ENCODE measurements around the gene LCK. TPM values are rescaled to one million over a fixed set of nuclear protein-coding genes. Genes with fewer than 3 reads are reported as not detected.
A peak's percentile ranks its signal among the peaks of the same experiment; 100 is the strongest.

Gene LCK
- 1 to 10 TPM; 1.1 to 6.8 (median 4.8) TPM for total RNA-seq

DNA sequence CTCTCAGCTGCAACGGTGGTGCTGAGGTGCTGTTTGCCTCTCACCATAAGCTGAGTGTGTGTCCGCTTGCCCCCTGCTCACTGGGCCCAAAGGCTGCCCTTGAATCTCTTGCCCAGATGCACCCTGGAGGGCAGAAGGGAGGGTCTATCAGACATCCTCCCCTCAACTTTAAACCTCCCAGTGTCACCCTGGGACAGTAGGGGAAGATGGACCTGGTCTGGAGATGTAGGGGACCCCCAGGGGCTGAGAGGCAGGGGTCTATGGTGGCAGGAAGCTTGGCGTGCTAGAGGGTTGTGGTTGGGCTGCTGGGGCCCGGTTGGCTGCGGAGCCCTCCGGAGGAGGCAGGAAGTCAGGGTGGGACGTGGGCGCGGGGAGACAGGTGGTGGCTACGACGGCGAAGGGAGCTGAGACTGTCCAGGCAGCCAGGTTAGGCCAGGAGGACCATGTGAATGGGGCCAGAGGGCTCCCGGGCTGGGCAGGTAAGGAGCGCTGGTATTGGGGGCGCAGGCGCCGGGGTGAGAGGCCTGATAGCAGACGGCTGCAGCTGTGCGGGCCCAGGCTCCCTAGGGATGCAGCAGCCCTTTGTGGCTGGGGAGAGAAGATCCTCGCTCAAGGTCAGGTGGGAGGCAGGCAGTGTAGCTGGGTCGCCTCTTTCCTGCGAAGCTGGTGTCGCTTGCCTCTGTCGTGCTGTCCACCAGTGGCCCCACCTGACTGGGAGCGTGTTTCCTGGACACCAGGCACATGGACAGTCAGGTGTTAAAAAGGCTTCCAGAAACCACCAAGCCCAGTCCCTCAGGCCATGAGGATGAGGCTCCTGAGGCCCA is at the start of gene LCK:
TSS of gene LCK (plus strand) at position 373 of the 824 bp plus-strand sequence. CDS start 23,065 bp downstream, outside the sequence.
- DNase-seq (ENCODE audit: low spot score) (no peak), ATAC-seq (ENCODE audit: low FRiP score) (no peak)
- no peak for TF ChIP-seq CTCF (IDR thresholded peaks at IDR 0.05)

DNA sequence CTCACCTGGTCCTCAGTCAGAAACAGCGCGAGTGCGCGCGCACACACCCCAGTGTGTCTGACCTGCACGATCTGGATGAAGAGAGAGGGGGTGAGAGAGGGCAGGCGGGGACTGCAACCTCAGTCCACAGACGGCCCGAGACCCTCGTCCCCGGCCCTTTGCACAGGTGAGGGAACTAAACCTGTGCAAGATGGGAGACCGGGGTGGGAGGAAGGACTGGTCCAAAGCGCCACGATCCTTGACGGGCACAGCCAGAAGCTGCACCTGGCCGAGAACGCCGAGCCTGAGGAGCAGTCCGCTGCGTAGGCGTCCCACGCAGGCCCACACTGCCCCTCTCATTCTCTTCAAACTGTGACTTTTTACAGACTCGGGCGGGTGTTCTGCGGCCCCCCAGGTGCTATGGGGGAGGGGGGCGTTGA is 46.1 kb upstream of the LCK start:
- DNase-seq (ENCODE audit: low spot score) (no peak), ATAC-seq (ENCODE audit: low FRiP score) (no peak)
- no peak for TF ChIP-seq CTCF (IDR thresholded peaks at IDR 0.05)

GRCh38 chr1:32205401-32206370 is 45.4 kb upstream of the LCK start, which contains the start of gene IQCC:
Gene IQCC, plus strand, starts transcription at chr1:32205671. Its CDS starts 11 bp downstream, at chr1:32205682.
- no peak for TF ChIP-seq CTCF (IDR thresholded peaks at IDR 0.05)
- ATAC-seq (ENCODE audit: low FRiP score) = peak; percentile 78
- peak; percentile 65 for DNase-seq (ENCODE audit: low spot score)

DNA sequence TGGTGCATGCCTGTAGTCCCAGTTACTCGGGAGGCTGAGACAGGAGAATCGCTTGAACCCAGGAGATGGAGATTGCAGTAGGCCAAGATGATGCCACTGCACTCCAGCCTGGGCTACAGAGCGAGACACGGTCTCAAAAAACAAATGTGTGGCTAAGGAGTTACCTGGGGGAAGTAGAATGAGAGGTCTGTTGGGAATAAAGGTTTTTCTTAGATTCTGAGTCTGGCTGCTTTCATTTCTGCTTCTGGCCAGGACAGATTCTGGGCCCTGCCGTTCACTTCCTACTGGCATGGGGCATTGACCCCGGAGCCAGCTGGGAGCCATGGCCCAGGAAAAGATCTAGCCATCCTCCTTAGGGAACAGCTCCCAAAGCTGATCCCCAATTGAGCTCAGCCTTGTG is 42.6 kb upstream of the LCK start:
- DNase-seq (ENCODE audit: low spot score) (no peak), ATAC-seq (ENCODE audit: low FRiP score) (no peak)
- TF ChIP-seq CTCF (IDR thresholded peaks at IDR 0.05) = no peak

- DNase-seq (ENCODE audit: low spot score) (no peak), ATAC-seq (ENCODE audit: low FRiP score) (no peak)
- no peak for TF ChIP-seq CTCF (IDR thresholded peaks at IDR 0.05)
These were observed 42.2 kb upstream of the LCK start, which contains the start of gene DCDC2B for GRCh38 chr1:32208891-32209328. Gene DCDC2B, plus strand, starts transcription at chr1:32209089. Its CDS starts 5 bp downstream, at chr1:32209094.

- no peak for TF ChIP-seq CTCF (IDR thresholded peaks at IDR 0.05)
- ATAC-seq (ENCODE audit: low FRiP score) = peak; percentile 74
These were observed 35.2 kb upstream of the LCK start for GRCh38 chr1:32215629-32216480.

More at GRCh38 chr1:32215629-32216480, 35.2 kb upstream of the LCK start:
- DNase-seq (ENCODE audit: low spot score) = no peak

Data from omental fat pad (tissue), 4 donors.